OCI-LY3 (cell line): Measurements from ENCODE around the gene HIGD1A.

Experiments used
- H2AFZ ChIP-seq: fragments of 200-600, 300-600 bp; shearing (Covaris generic); 2 replicates; pipeline ENCODE4 v1.6.0; 2014; ENCODE audit warnings: antibody characterized with exemption, low read depth, low read length
- H3K27ac ChIP-seq: fragments of 200-600, 300-600 bp; sonication (generic); 2 replicates; pipeline ENCODE4 v1.5.1; 2014; ENCODE audit warnings: mild to moderate bottlenecking, low read length, moderate library complexity, mixed read lengths
- H3K27me3 ChIP-seq: fragments of 200-600, 300-600 bp; sonication (generic); 2 replicates; pipeline ENCODE4 v1.6.1; 2014; ENCODE audit warnings: low read depth, low read length, mixed read lengths
- H3K36me3 ChIP-seq: fragments of 200-600, 300-600 bp; sonication (generic); replicated peaks from 2 replicates; pipeline ENCODE3; 2014; ENCODE audit warnings: low read depth, low read length, mixed read lengths
- H3K4me1 ChIP-seq: fragments of 300-600, 200-600 bp; sonication (generic); 2 replicates; pipeline ENCODE4 v1.6.1; 2014; ENCODE audit warnings: low read length, mixed read lengths
- H3K4me2 ChIP-seq: fragments of 200-600, 300-600 bp; sonication (generic); 2 replicates; pipeline ENCODE4 v1.6.1; 2014; ENCODE audit warnings: low read length, mixed read lengths
- H3K4me3 ChIP-seq: fragments of 300-600, 200-600 bp; sonication (generic); 2 replicates; pipeline ENCODE4 v1.5.1; 2014; ENCODE audit warnings: antibody characterized with exemption, mild to moderate bottlenecking, low read length, moderate library complexity
- H3K79me2 ChIP-seq: fragments of 300-600, 200-600 bp; shearing (Covaris generic); 2 replicates; pipeline ENCODE4 v1.6.1; 2014; ENCODE audit warnings: mild to moderate bottlenecking, low read length, mixed read lengths
- H3K9ac ChIP-seq: fragments of 300-600, 200-600 bp; shearing (Covaris generic); 2 replicates; pipeline ENCODE4 v1.6.0; 2014; ENCODE audit warnings: mild to moderate bottlenecking, low read length, moderate library complexity
- H3K9me3 ChIP-seq: fragments of 200-600, 300-600 bp; shearing (Covaris generic); 2 replicates; pipeline ENCODE4 v1.6.1; 2014; ENCODE audit warnings: low read length, mixed read lengths; ENCODE audit not compliant: insufficient read depth
- H4K20me1 ChIP-seq: fragments of 200-600, 300-600 bp; sonication (generic); 2 replicates; pipeline ENCODE4 v1.6.1; 2016; ENCODE audit warnings: low read length, mixed read lengths; ENCODE audit not compliant: insufficient read depth
- EZH2phosphoT487 ChIP-seq: fragments of 200-600 bp; shearing (Covaris generic); IDR thresholded peaks from 2 replicates; pipeline ENCODE4 v1.6.1; 2018; ENCODE audit warnings: antibody characterized with exemption, mixed run types, low read depth
- TF ChIP-seq, protein P1 (sequence below): fragments of 200-600, 300-600 bp; sonication (generic); IDR thresholded peaks from 2 replicates; pipeline ENCODE4 v1.5.1; 2014; ENCODE audit warnings: antibody characterized with exemption, low read length, low read depth

The HIGD1A gene

DNA sequence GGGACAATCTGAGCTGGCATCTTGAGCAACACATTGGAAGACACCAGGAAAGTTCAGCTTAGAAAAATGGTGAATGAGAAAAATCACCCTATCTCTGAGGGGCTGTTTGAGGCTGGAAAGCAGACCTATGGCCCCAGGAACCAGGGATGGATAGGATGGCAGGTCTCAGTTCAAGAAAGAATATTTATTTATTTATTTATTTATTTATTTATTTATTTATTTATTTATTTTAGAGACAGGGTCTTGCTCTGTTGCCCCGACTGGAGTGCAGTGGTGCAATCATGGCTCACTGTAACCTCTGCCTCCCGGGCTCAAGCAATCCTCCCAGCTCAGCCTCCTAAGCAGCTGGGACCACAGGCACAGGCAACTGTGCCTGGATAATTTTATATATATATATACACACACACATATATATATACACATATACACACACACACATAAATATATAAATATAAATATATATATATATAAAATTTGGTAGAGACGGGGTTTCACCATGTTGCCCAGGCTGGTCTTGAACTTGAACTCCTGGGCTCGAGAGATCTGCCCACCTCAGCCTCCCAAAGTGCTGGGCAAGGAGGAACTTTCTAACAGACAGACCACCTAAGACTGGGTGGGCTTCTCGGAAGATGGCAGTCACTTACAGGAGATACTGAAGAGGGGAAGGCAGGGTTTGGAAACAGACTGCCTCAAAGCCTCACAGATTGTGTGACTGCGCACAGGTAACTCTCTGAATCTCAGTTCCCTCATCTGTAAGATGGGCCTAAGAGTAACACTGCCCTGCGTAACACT lies 60.9 kb downstream of the HIGD1A start:
- H3K79me2 ChIP-seq, result no peaks in the 10 kb centered on the region
- H3K27me3 ChIP-seq, result no peaks in the 10 kb centered on the region
- TF ChIP-seq, protein P1, sequence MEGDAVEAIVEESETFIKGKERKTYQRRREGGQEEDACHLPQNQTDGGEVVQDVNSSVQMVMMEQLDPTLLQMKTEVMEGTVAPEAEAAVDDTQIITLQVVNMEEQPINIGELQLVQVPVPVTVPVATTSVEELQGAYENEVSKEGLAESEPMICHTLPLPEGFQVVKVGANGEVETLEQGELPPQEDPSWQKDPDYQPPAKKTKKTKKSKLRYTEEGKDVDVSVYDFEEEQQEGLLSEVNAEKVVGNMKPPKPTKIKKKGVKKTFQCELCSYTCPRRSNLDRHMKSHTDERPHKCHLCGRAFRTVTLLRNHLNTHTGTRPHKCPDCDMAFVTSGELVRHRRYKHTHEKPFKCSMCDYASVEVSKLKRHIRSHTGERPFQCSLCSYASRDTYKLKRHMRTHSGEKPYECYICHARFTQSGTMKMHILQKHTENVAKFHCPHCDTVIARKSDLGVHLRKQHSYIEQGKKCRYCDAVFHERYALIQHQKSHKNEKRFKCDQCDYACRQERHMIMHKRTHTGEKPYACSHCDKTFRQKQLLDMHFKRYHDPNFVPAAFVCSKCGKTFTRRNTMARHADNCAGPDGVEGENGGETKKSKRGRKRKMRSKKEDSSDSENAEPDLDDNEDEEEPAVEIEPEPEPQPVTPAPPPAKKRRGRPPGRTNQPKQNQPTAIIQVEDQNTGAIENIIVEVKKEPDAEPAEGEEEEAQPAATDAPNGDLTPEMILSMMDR, result no peak
- no peak for TF ChIP-seq EZH2phosphoT487
- H3K4me1 ChIP-seq, result peaks cover 6% of the 10 kb centered on the region; the same call in 1 of the 2 replicates
- H3K9ac ChIP-seq, result no peak overlapping the region
- no peak overlapping the region for H3K27ac ChIP-seq
- peak overlapping the region; percentile 61; the same call in 1 of the 2 replicates for H2AFZ ChIP-seq
- H3K4me3 ChIP-seq, result no peak overlapping the region
- no peaks in the 10 kb centered on the region for H4K20me1 ChIP-seq
- H3K4me2 ChIP-seq, result no peak overlapping the region
- no peaks in the 10 kb centered on the region for H3K36me3 ChIP-seq
- H3K9me3 ChIP-seq, result no peaks in the 10 kb centered on the region

GRCh38 chr3:42742688-42743087 lies 61.6 kb downstream of the HIGD1A start:
- Histone ChIP-seq H3K36me3 (no peaks in the 10 kb centered on the region), H2AFZ (no peak overlapping the region), H3K4me1 (peaks cover 6% of the 10 kb centered on the region; the same call in 1 of the 2 replicates), H3K4me3 (no peak overlapping the region), H3K9me3 (no peaks in the 10 kb centered on the region), H4K20me1 (no peaks in the 10 kb centered on the region), H3K4me2 (no peak overlapping the region), H3K27me3 (no peaks in the 10 kb centered on the region), H3K79me2 (no peaks in the 10 kb centered on the region), H3K9ac (no peak overlapping the region), H3K27ac (no peak overlapping the region)
- TF ChIP-seq, protein P1, result no peak
- no peak for TF ChIP-seq EZH2phosphoT487

DNA sequence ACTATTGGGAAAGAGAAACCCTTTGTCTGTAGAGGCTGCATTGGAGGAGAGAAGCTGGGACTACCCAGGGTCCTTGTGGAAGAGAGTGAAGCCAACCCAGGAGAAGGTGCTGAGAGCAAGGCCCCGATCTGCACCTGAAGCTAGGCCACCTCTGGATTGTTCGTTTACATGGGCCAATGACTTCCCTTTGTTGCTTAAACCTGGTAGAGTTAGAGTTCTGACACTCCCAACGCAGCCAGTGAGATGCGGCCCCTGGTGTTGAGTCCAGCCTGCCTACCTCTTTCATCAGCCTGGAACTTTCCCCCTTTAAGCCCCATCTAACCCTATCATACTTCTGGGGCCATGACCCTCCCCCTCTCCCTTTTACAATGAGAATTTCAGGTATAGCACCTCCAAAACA lies 62.0 kb downstream of the HIGD1A start:
- no peaks in the 10 kb centered on the region for H3K9me3 ChIP-seq
- no peak overlapping the region for H3K4me2 ChIP-seq

GRCh38 chr3:42741796-42742195 lies 62.5 kb downstream of the HIGD1A start:
- Histone ChIP-seq H3K9ac (no peak overlapping the region), H3K4me1 (peaks cover 6% of the 10 kb centered on the region; the same call in 1 of the 2 replicates), H3K36me3 (no peaks in the 10 kb centered on the region), H3K4me2 (no peak overlapping the region), H3K4me3 (no peak overlapping the region), H4K20me1 (no peaks in the 10 kb centered on the region), H3K79me2 (no peaks in the 10 kb centered on the region), H2AFZ (no peak overlapping the region), H3K27me3 (no peaks in the 10 kb centered on the region), H3K27ac (no peak overlapping the region), H3K9me3 (no peaks in the 10 kb centered on the region)
- TF ChIP-seq, protein P1, result no peak

More for the DNA sequence above, 62.0 kb downstream of the HIGD1A start:
- no peaks in the 10 kb centered on the region for H3K27me3 ChIP-seq
- peaks cover 6% of the 10 kb centered on the region; the same call in 1 of the 2 replicates for H3K4me1 ChIP-seq
- H3K36me3 ChIP-seq, result no peaks in the 10 kb centered on the region
- H3K79me2 ChIP-seq, result no peaks in the 10 kb centered on the region
- no peak for TF ChIP-seq EZH2phosphoT487
- TF ChIP-seq, protein P1, result no peak
- no peak overlapping the region for H3K4me3 ChIP-seq
- no peak overlapping the region for H2AFZ ChIP-seq
- H3K27ac ChIP-seq, result no peak overlapping the region
- H3K9ac ChIP-seq, result no peak overlapping the region
- H4K20me1 ChIP-seq, result no peaks in the 10 kb centered on the region
